GM19328 (cell line): ENCODE measurements around the gene UBB.
"Not testable (repeated sequence)": the region's sequence is repeated elsewhere in the genome, so short reads cannot be mapped to it uniquely, and the experiment has no call there.

Experiments
- ATAC-seq: cut with Tn5 transposase; IDR thresholded peaks from one replicate; pipeline ENCODE4 v1.9.1; 2021; ENCODE audit warnings: mild to moderate bottlenecking, moderate library complexity; ENCODE audit not compliant: unreplicated experiment

The UBB gene

DNA sequence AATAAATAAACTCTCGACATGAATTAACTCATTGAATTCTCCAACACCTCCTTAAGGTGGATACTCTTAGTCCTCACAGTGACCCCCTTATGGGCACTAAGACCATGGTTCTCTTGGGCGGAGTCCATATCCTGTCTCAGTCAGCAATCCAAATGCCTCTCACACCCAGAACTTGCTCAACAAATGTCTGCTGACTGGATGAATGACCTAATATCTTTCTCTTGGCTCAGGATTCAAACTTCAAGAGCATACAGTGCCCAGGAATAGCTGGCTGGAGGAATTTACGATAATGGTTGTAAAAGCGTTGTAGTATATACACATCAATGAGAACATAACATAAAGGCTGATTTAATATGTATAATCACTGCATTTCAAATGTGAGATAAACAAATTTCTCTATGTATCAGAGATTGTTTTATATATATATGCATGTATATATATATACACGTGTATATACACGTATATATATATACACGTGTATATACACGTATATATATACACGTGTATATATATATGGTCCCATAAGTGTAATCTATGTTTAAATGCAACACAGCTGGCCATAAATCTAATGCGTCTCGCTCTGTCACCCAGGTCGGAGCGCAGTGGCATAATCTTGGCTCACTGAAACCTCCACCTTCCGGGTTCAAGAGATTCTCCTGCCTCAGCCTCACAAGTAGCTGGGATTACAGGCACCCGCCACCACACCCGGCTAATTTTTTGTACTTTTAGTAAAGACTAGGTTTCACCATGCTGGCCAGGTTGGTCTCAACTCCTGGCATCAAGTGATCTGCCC lies 6.5 kb upstream of the UBB start:
- no peak for ATAC-seq

DNA sequence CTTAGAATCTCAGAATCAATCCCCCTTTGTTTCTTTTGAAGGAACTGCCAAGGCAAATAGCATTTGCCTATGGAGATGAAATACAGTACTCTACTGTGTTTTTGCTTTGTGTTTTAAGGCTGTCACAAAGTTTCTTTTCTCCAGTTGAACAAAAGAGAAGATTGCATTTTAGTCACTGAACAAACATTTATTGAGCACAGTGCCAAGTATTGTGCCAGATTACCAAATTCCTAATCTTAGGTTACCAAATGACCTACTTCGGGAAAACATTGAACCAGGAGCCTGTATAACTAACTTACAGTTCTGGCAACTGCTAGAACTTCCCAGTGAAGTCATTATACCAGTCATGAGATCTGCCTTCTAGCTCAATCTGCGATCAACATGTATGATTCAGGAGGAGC lies 3.0 kb upstream of the UBB start:
- ATAC-seq = no peak

- no peak for ATAC-seq
Observed at GRCh38 chr17:16378636-16379282, 2.1 kb upstream of the UBB start.

- ATAC-seq = no peak
Observed at GRCh38 chr17:16379654-16380053, 1.2 kb upstream of the UBB start.

- ATAC-seq = no peak
Observed at GRCh38 chr17:16381496-16381820, 567 bp downstream of the UBB start.

DNA sequence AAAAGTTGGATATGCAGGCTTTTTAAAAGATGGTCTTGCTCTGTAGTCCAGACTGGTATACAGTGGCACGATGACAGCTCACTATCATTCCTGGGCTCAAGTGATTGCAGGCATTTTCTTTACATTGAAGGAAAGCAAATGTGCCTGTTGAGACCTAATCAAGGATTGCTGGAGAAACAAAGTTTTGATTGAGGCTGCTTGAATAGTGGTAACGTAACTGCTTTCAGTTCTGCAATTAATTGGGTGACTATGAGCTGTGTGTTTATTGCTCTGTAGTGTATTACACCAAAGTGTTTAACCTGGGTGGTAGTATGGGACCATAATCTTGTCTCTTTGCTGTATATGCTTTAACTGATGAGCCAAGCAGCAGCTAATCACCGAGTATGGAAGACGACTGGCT lies 2.3 kb downstream of the UBB start:
- no peak for ATAC-seq

- no peak for ATAC-seq
Observed at GRCh38 chr17:16383772-16384287, 2.9 kb downstream of the UBB start.

DNA sequence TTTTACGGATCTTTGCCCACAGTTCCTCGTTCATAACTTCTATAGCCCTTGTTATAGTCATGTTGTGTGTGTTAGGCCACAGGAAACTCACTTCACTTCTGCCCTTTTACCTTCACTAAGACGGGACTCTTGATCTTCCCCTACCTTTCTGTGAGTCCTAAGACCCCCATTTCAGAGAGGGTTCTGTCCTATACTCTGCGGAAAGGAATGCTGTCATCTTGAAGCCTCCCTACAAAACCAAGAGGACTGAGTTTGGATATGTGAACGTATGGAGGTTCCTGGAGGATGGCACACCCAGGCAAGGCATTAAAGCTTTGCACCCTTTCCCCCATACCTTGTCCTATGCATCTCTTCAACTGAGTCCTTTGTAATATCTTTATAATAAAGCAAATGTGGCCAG lies 3.7 kb downstream of the UBB start:
- ATAC-seq = no peak

- not testable (repeated sequence) for ATAC-seq
Observed at GRCh38 chr17:16386126-16386507, 5.2 kb downstream of the UBB start.

- no peak for ATAC-seq
Observed at GRCh38 chr17:16391451-16391850, 10.6 kb downstream of the UBB start.

- not testable (repeated sequence) for ATAC-seq
Observed at GRCh38 chr17:16392491-16392890, 11.6 kb downstream of the UBB start.

DNA sequence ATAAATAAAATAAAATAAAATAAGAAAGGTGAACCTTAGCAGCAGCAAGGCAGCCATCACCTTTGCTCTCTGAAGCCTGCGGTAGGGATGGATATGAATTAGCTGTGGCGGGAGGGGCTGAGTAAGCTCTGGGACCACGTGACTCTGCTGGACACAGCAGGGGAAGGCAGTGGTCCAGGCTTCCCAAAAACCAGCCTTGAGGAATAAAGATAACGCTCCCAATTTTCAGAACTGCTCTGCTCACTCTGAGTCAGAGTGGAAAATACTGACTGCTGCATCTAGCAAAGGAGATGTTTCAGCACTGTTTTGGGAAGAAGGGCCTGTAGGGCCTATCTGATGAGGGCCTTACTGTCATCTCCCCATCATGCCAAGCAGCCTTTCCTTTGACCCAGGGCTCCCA lies 15.0 kb downstream of the UBB start:
- not testable (repeated sequence) for ATAC-seq

DNA sequence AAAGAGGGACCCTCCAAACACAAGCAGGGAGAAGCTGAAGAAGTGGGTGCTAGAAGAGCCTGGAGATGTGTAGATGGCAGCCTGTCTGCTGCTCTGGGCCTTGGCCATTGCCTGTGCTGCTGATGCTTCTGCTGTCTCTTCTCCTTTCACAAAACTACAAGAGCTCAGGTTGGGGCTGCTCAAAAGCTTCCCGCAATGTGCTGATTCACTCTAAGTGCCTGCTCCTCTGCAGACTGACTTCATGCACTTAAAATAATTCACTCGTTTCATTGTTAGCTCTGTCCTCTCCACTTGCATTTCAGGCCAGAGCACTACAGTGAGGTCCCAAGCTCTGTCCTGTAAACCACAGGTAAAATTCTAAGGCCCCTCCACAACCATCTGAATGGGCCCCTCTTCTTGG lies 15.8 kb downstream of the UBB start:
- ATAC-seq = not testable (repeated sequence)

DNA sequence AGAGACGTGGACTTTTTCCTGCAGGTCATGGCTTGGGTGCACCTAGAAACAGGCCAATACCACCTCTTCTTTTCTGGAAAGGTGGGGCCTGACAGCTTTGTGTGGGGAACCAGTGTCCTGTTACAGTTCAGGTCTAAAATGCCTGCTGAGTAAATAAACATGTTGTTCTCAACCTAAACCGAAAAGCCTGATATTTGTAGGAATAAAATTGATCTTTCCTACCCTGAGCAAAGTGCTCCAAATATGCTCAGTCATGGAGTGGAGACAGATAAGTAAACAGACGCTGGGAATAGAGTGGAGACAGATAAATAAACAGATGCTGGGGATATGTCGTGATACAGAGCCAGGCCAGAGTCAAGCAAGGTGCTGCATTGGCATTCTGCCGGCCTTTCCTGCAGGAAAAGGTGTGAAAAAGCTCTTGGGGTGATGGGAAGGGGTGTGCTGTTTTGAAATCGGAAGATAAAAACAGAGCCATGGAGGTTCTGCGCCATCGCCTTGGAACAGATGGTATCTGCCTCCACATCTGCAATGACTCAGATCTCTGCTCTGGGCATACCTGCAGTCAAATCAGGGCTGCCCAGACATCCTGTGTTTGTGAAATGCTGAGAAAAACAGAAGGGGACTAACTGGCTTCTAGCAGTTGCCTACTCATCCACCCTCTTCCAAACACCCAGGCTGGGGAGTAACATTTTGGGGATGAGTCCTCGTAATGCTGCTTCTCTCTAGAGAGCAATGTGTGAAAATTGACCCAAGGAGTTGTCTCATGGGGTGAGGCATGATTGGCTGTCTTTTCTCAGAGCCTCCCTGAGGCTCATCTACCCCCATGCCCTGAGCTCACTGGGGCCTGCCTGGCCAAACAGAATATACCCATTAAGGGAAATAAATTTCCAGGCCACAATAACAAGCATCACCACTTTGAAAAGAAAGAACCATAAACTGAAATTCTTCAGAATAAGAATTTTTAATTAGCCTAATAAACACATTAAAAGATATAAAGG lies 17.7 kb downstream of the UBB start:
- ATAC-seq = peak; percentile 70

DNA sequence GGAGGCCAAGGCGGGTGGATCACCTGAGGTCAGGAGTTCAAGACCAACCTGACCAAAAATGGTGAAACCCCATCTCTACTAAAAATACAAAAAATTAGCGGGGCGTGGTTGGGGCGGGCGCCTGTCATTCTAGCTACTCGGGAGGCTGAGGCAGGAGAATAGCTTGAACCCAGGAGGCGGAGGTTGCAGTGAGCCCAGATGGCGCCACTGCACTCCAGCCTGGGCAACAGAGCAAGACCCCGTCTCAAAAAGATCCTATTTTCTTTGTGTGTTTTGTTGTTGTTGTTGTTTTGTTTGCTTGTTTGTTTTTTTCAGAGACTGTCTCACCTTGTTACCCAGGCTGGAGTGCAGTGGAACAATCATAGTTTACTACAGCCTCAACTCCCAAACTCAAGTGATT lies 23.0 kb downstream of the UBB start:
- ATAC-seq = not testable (repeated sequence)

DNA sequence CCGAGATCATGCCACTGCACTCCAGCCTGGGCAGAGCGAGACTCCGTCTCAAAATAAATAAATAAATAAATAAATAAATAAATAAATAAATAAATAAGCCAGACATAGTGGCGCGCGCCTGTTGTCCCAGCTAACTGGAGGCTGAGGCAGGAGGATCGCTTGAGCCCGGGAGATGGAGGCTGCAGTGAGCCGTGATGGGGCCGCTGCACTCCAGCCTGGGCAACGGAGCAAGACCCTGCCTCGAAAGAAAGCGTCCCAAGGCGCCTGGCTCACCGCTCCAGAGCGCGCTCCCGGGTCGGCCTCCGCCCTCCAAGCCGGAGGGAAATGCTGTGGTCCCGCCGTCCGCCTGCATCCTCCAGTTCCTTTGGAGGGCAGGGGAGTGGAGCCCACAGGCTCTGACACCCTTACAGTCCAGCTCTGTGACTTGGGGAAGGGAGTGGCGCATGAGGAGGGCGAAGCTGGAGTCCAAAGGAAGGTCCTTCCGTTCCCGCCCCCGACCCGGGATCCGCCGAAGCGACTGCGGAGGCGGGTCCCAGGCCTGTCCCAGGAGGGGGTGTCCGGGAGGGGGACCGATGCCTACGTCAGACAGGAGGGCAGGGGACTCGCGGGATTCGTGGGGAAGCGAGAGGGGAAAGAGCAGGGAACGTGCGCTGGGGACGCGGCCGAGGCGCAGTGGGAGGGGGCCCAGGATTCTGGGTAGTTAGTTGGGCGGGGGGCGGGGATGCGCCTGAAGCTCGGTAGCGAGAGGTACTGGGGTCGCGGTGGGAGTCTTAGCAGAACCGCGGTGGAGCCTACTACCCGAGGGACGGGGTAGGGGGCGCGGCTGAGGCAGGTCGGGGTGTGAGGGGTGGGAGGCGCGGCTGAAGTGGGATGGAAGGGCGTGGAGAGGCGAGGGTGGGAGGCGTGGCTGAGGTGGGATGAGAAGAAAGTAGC lies 26.1 kb downstream of the UBB start:
- no peak for ATAC-seq

- no peak for ATAC-seq
Observed at GRCh38 chr17:16407911-16408588, 27.2 kb downstream of the UBB start.

GRCh38 chr17:16415031-16415924 lies 34.4 kb downstream of the UBB start, which contains the start of gene TRPV2:
TSS of gene TRPV2 (plus strand) at chr17:16415571. CDS start at chr17:16417669, 2,098 bp downstream.
- ATAC-seq = no peak
